ENCODE data around the gene TNFRSF11A. TPM values are rescaled to one million over a fixed set of nuclear protein-coding genes. Genes with fewer than 3 reads are reported as not detected.

The TNFRSF11A gene
- polyA plus RNA-seq, 1 donor from 2014 or later, result not detected

DNA sequence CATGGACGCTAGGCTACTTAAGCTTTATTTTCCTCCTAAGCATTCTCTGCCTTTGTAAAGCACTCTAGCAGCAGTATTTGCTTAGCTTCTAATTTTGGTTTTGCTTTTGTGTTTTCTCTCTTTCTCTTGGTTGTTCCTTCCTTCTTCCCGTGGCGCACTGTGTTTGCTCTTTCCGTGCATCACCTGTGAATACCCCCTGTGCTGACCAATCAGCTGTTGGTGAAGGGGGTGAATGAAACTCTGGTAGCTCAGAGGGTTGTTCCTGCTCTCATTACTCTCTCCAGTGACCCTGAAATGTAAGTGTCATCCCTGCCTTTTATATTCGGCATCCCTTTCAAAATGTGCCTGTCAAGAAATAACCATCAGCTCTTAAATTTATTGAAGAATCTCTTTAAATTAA lies 45.5 kb upstream of the TNFRSF11A start:
- Histone ChIP-seq H3K4me2 (ENCODE audit: low read length) (no peak overlapping the region), H2AFZ (ENCODE audit: low read depth, low read length) (no peak overlapping the region), H3K79me2 (replicated peaks; ENCODE audit: insufficient read depth, low read length) (no peaks in the 10 kb centered on the region), H3K27me3 (ENCODE audit: insufficient read depth, low read depth, low read length) (no peaks in the 10 kb centered on the region), H3K9ac (ENCODE audit: low read length) (no peak overlapping the region), H3K9me3 (ENCODE audit: low read length) (no peaks in the 10 kb centered on the region), H3K27ac (ENCODE audit: low read length) (no peak overlapping the region), H3K9me2 (ENCODE audit: insufficient read depth, low read length) (no peaks in the 10 kb centered on the region), H3K4me3 (ENCODE audit: low read length) (no peak overlapping the region), H3K36me3 (ENCODE audit: insufficient read depth, low read length) (peaks cover 6% of the 10 kb centered on the region), H4K20me1 (ENCODE audit: insufficient read depth) (no peaks in the 10 kb centered on the region), H3F3A (ENCODE audit: insufficient read depth, low read length, poor library complexity, severe bottlenecking) (no peaks in the 10 kb centered on the region)
- TF ChIP-seq TAF1 (IDR thresholded peaks at IDR 0.05; ENCODE audit: low read depth) (no peak), RAD21 (conservative IDR thresholded peaks at IDR 0.05) (no peak), SMC3 (conservative IDR thresholded peaks at IDR 0.05; ENCODE audit: poor library complexity) (no peak), EP300 (conservative IDR thresholded peaks at IDR 0.05; ENCODE audit: poor library complexity, severe bottlenecking) (no peak), MXI1 (conservative IDR thresholded peaks at IDR 0.05; ENCODE audit: poor library complexity, severe bottlenecking) (no peak), POLR2AphosphoS5 (IDR thresholded peaks at IDR 0.05) (no peak), EZH2 (IDR thresholded peaks at IDR 0.05; ENCODE audit: borderline replicate concordance, insufficient read depth, low read length, poor library complexity, severe bottlenecking) (no peak)
- TF ChIP-seq, protein P1, sequence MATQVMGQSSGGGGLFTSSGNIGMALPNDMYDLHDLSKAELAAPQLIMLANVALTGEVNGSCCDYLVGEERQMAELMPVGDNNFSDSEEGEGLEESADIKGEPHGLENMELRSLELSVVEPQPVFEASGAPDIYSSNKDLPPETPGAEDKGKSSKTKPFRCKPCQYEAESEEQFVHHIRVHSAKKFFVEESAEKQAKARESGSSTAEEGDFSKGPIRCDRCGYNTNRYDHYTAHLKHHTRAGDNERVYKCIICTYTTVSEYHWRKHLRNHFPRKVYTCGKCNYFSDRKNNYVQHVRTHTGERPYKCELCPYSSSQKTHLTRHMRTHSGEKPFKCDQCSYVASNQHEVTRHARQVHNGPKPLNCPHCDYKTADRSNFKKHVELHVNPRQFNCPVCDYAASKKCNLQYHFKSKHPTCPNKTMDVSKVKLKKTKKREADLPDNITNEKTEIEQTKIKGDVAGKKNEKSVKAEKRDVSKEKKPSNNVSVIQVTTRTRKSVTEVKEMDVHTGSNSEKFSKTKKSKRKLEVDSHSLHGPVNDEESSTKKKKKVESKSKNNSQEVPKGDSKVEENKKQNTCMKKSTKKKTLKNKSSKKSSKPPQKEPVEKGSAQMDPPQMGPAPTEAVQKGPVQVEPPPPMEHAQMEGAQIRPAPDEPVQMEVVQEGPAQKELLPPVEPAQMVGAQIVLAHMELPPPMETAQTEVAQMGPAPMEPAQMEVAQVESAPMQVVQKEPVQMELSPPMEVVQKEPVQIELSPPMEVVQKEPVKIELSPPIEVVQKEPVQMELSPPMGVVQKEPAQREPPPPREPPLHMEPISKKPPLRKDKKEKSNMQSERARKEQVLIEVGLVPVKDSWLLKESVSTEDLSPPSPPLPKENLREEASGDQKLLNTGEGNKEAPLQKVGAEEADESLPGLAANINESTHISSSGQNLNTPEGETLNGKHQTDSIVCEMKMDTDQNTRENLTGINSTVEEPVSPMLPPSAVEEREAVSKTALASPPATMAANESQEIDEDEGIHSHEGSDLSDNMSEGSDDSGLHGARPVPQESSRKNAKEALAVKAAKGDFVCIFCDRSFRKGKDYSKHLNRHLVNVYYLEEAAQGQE (IDR thresholded peaks at IDR 0.05; ENCODE audit: borderline replicate concordance), result no peak
- TF ChIP-seq, protein P2, sequence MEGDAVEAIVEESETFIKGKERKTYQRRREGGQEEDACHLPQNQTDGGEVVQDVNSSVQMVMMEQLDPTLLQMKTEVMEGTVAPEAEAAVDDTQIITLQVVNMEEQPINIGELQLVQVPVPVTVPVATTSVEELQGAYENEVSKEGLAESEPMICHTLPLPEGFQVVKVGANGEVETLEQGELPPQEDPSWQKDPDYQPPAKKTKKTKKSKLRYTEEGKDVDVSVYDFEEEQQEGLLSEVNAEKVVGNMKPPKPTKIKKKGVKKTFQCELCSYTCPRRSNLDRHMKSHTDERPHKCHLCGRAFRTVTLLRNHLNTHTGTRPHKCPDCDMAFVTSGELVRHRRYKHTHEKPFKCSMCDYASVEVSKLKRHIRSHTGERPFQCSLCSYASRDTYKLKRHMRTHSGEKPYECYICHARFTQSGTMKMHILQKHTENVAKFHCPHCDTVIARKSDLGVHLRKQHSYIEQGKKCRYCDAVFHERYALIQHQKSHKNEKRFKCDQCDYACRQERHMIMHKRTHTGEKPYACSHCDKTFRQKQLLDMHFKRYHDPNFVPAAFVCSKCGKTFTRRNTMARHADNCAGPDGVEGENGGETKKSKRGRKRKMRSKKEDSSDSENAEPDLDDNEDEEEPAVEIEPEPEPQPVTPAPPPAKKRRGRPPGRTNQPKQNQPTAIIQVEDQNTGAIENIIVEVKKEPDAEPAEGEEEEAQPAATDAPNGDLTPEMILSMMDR (IDR thresholded peaks at IDR 0.05; ENCODE audit: poor library complexity, severe bottlenecking), result no peak

DNA sequence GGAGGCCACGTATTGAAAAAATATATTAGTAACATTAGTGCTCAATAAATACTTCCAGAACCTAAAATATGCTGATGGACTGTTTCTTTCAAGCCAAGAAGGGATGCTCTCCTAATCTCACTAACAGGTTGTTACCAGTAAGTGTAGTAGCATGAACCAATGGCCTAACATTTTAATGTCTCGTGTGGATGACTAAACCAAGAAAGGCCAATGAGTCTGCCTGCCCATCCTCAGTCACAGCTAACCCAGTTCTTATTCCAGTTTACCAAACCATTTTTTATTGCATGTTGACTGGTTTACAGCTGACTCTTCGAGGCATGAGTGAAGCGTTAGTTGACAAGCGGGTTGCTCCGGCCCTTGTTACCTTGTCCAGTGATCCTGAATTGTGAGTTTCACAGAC lies 45.1 kb upstream of the TNFRSF11A start:
- Histone ChIP-seq H4K20me1 (ENCODE audit: insufficient read depth) (no peaks in the 10 kb centered on the region), H3K4me2 (ENCODE audit: low read length) (no peak overlapping the region), H3K9me3 (ENCODE audit: low read length) (no peaks in the 10 kb centered on the region), H3F3A (ENCODE audit: insufficient read depth, low read length, poor library complexity, severe bottlenecking) (no peaks in the 10 kb centered on the region), H3K36me3 (ENCODE audit: insufficient read depth, low read length) (peaks cover 6% of the 10 kb centered on the region), H3K9ac (ENCODE audit: low read length) (no peak overlapping the region), H3K4me3 (ENCODE audit: low read length) (no peak overlapping the region), H3K27ac (ENCODE audit: low read length) (no peak overlapping the region), H3K27me3 (ENCODE audit: insufficient read depth, low read depth, low read length) (no peaks in the 10 kb centered on the region), H2AFZ (ENCODE audit: low read depth, low read length) (no peak overlapping the region), H3K79me2 (replicated peaks; ENCODE audit: insufficient read depth, low read length) (no peaks in the 10 kb centered on the region), H3K9me2 (ENCODE audit: insufficient read depth, low read length) (no peaks in the 10 kb centered on the region)
- TF ChIP-seq EZH2 (IDR thresholded peaks at IDR 0.05; ENCODE audit: borderline replicate concordance, insufficient read depth, low read length, poor library complexity, severe bottlenecking) (no peak), MXI1 (conservative IDR thresholded peaks at IDR 0.05; ENCODE audit: poor library complexity, severe bottlenecking) (no peak), SMC3 (conservative IDR thresholded peaks at IDR 0.05; ENCODE audit: poor library complexity) (no peak), RAD21 (conservative IDR thresholded peaks at IDR 0.05) (no peak), TAF1 (IDR thresholded peaks at IDR 0.05; ENCODE audit: low read depth) (no peak), POLR2AphosphoS5 (IDR thresholded peaks at IDR 0.05) (no peak), EP300 (conservative IDR thresholded peaks at IDR 0.05; ENCODE audit: poor library complexity, severe bottlenecking) (no peak)
- TF ChIP-seq, protein P1 (IDR thresholded peaks at IDR 0.05; ENCODE audit: borderline replicate concordance), result no peak
- TF ChIP-seq, protein P2 (IDR thresholded peaks at IDR 0.05; ENCODE audit: poor library complexity, severe bottlenecking), result no peak

All from neural cell (in vitro differentiated cells).